ENCODE data around the gene PRICKLE4. TPM values are rescaled to one million over a fixed set of nuclear protein-coding genes. Genes with fewer than 3 reads are reported as not detected.

Gene PRICKLE4
- total and polyA plus RNA-seq, 2 of the 13 experiments (the other 11 are each of a cell fraction or from before 2014, with no cell fraction given), result 0.92 to 1.2 TPM

DNA sequence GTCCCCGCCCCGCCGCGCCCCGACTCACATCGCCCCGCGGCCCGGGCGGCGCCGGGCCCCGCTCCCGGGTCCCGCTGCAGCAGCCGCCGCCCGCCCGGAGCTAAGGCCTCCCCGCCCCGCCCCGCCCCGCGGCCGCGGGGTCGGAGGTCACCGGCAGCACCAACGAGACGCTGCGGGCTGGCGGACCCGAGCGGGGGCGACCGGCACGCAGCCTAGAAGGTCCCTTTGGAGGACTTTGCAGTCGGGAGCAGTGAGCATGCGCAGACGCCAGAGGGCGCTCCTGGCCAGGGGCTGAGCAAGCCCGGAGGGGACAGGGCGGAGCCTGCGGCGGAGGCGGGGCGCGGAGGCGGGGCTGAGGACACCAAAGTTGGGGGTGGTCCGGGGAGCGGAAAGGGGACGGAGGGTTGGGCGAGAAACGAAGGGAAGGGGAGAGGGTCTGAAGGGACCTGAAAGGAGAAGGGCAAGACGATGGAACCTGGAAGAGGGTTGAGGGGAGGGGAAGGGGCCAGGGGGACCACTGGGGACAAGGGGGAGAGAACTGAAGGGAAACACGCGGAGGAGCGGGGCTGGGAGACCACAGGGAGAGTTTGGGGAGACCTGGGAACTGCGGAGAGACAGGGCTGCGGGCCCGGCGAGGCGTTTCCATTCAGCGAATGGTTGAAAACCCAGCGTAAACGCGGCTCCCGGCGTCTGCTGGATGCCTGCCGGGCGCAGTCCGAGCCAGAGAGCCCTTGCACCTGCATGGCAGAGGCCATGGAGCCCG, 613 bp upstream of the PRICKLE4 start, which contains the start of gene FRS3 (continued):
- TF ChIP-seq SP5 (CRISPR knock-in tag; IDR thresholded peaks at IDR 0.05; ENCODE audit: borderline replicate concordance, low read depth) (peak; percentile 91), CEBPZ (IDR thresholded peaks at IDR 0.05; ENCODE audit: low read length) (no peak), YEATS4 (CRISPR knock-in tag; IDR thresholded peaks at IDR 0.05; ENCODE audit: borderline replicate concordance) (peak; percentile 84; the same call in 1 of the 2 replicates), ZNF792 (CRISPR knock-in tag; IDR thresholded peaks at IDR 0.05) (0 out of 2 replicates have a peak, but pooled peaks have one; percentile 37), ZIK1 (CRISPR knock-in tag; IDR thresholded peaks at IDR 0.05; ENCODE audit: borderline replicate concordance, low read depth) (peak; percentile 72; the same call in 1 of the 2 replicates), ZNF234 (CRISPR knock-in tag; conservative IDR thresholded peaks at IDR 0.05) (peak; percentile 92), PHF8 (CRISPR knock-in tag; IDR thresholded peaks at IDR 0.05) (peak; percentile 69), ZBTB8A (CRISPR knock-in tag; IDR thresholded peaks at IDR 0.05; ENCODE audit: borderline replicate concordance, low read depth) (no peak), NR2F6 (IDR thresholded peaks at IDR 0.05) (peak; percentile 71), NR2F6 (CRISPR knock-in tag; IDR thresholded peaks at IDR 0.05) (peak; percentile 97), ZNF331 (CRISPR knock-in tag; IDR thresholded peaks at IDR 0.05) (peak; percentile 89), ZNF879 (CRISPR knock-in tag; IDR thresholded peaks at IDR 0.05) (no peak), ZNF280D (CRISPR knock-in tag; IDR thresholded peaks at IDR 0.05) (peak; percentile 80), RELA (CRISPR knock-in tag; IDR thresholded peaks at IDR 0.05) (peak; percentile 93), MATR3 (CRISPR knock-in tag; IDR thresholded peaks at IDR 0.05) (no peak), CREM (IDR thresholded peaks at IDR 0.05) (peak; percentile 39; the same call in 1 of the 2 replicates), CREM (CRISPR knock-in tag; IDR thresholded peaks at IDR 0.05) (no peak), TSC22D2 (CRISPR knock-in tag; IDR thresholded peaks at IDR 0.05; ENCODE audit: borderline replicate concordance) (peak; percentile 34; the same call in 1 of the 2 replicates), NFIC (IDR thresholded peaks at IDR 0.05; ENCODE audit: low read length) (no peak), MED1 (CRISPR knock-in tag; IDR thresholded peaks at IDR 0.05) (peak; percentile 79)
- TF ChIP-seq, protein P1, sequence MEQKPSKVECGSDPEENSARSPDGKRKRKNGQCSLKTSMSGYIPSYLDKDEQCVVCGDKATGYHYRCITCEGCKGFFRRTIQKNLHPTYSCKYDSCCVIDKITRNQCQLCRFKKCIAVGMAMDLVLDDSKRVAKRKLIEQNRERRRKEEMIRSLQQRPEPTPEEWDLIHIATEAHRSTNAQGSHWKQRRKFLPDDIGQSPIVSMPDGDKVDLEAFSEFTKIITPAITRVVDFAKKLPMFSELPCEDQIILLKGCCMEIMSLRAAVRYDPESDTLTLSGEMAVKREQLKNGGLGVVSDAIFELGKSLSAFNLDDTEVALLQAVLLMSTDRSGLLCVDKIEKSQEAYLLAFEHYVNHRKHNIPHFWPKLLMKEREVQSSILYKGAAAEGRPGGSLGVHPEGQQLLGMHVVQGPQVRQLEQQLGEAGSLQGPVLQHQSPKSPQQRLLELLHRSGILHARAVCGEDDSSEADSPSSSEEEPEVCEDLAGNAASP (CRISPR knock-in tag; IDR thresholded peaks at IDR 0.05; ENCODE audit: borderline replicate concordance), result peak; percentile 63
- TF ChIP-seq, protein P2, sequence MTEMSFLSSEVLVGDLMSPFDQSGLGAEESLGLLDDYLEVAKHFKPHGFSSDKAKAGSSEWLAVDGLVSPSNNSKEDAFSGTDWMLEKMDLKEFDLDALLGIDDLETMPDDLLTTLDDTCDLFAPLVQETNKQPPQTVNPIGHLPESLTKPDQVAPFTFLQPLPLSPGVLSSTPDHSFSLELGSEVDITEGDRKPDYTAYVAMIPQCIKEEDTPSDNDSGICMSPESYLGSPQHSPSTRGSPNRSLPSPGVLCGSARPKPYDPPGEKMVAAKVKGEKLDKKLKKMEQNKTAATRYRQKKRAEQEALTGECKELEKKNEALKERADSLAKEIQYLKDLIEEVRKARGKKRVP (CRISPR knock-in tag; IDR thresholded peaks at IDR 0.05), result no peak

Data from HepG2 (cell line).